ENCODE results near the gene ACOT7. TPM values are rescaled to one million over a fixed set of nuclear protein-coding genes. Genes with fewer than 3 reads are reported as not detected.
"Not testable (repeated sequence)": the region's sequence is repeated elsewhere in the genome, so short reads cannot be mapped to it uniquely, and the experiment has no call there.

Gene ACOT7
- total RNA-seq, 1 experiment from 2014 or later = 76.3 TPM

DNA sequence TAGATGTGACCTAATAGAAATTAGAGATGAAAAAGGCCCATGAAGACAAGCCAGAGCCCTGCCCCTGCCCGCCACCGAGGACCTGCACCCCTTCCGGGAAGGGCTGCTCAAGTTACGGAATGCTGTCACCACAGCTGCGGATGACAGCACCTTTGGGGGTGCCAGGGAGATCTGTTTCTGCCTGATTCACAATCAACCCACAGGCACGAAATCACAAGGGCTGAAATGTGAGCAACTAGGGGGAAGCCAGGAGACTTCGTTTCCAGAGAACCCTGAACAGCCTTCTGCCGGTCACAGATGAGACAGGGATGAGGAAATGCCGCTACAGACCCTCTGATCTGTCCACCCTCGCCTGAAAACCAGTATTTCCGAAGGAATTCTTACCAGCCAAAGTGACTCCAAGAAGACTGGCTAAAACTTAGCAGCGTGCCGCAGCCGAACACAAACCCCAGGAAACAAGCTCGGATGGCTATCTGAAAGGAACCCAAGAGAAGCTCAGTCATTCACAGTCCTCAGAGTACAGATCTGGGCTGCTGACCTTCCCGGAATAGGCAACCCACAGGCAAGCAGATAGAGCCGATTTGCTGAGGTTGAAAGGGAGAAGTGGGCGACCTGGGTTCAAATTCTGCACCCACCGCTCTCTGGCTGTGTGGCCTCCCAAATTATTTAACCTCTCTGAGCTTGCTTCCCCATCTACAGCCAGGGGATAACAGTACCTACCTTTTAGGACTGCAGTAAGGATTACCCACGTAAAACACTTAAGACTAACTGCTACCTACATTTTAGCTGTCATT, 158.9 kb downstream of the ACOT7 start:
- H3K4me3 ChIP-seq (ENCODE audit: insufficient read depth, low read depth, low read length) = peak overlapping the region; percentile 87
- H3K27me3 ChIP-seq (ENCODE audit: control insufficient read depth, insufficient read depth, low read length) = no peaks in the 10 kb centered on the region
- no peak for DNase-seq
- H3K36me3 ChIP-seq (replicated peaks; ENCODE audit: control insufficient read depth, insufficient read depth, low read length) = peaks cover 17% of the 10 kb centered on the region

DNA sequence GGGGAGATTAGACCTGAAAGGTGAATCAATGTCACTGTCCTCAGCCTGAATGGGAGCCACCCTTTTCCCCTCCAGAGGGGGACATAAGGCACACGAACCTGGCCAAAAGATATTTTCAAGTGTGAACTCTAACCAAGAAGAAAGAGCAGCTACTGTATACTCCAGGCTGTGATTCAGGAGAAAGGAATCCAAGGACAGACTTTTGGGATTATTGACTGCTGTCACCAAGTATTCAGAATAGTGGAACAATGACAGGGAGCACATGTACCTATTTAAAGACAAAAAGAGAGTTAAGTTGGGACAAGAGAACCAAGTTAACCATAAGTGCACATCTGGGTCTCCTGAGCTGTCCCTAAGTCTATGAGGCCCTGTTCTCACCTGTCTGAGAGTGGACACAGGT, 160.2 kb downstream of the ACOT7 start:
- peaks cover 19% of the 10 kb centered on the region for H3K36me3 ChIP-seq (replicated peaks; ENCODE audit: control insufficient read depth, insufficient read depth, low read length)
- H3K27me3 ChIP-seq (ENCODE audit: control insufficient read depth, insufficient read depth, low read length) = no peaks in the 10 kb centered on the region
- H3K4me3 ChIP-seq (ENCODE audit: insufficient read depth, low read depth, low read length) = no peak overlapping the region
- no peak for DNase-seq

DNA sequence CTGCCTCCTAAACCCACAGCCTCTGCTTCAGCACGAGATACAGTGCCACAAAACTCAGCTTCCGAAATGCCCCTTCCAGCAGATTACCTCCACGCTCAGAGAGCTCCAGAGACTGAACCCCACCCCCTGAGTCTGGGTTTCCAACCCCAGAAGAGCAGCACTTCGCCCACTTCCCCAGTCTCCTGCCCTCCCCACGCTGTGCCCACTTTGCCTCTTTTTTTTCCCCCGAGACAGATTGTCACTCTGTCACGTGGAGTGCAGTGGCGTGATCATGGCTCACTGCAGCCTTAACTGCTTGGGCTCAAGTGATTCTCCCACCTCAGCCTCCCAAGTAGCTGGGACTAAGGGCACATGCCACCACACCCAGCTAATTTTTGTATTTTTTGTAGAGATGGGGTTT, 167.9 kb downstream of the ACOT7 start:
- no peak overlapping the region for H3K4me3 ChIP-seq (ENCODE audit: insufficient read depth, low read depth, low read length)
- peaks cover 25% of the 10 kb centered on the region for H3K36me3 ChIP-seq (replicated peaks; ENCODE audit: control insufficient read depth, insufficient read depth, low read length)
- DNase-seq = no peak
- H3K27me3 ChIP-seq (ENCODE audit: control insufficient read depth, insufficient read depth, low read length) = no peaks in the 10 kb centered on the region

DNA sequence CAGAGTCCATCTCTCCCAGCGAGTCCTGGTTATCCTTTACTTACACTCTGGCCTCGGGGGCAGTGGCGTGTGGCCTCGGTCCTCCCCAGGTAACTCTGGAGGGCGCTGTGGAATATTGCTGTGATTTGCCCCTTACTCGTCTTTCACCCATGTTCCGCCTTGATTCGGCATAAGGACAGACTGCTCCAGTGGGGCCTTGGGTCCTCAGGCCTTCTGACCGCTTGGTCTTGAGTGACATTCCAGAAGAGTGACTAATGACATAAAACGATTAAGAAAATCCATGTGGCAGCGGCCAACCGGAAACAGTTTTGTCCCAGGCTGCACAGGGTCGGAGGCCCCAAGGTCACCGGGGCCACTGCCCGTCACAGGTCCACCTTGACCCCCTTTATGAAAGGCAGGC, 168.8 kb downstream of the ACOT7 start:
- peaks cover 24% of the 10 kb centered on the region for H3K36me3 ChIP-seq (replicated peaks; ENCODE audit: control insufficient read depth, insufficient read depth, low read length)
- no peak for DNase-seq
- no peaks in the 10 kb centered on the region for H3K27me3 ChIP-seq (ENCODE audit: control insufficient read depth, insufficient read depth, low read length)
- no peak overlapping the region for H3K4me3 ChIP-seq (ENCODE audit: insufficient read depth, low read depth, low read length)

DNA sequence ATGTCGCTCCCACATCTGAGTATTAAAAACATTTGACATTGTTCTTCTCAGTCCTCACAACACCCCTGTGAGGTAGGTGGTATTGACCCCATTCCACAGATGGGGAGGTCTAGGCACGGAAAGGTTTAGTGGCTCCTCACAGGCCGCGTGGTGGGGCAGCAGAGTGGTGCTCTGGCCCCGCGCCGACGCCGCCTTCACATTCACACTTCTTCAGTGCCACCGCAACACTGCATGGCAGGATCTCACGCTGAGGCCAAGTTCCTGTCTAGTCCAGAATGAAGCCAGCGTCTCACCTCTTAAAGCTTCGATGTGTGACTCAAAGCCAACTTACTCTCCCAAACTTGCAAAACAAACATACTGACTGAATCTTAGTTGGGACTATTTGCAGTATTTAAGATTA, 169.9 kb downstream of the ACOT7 start:
- Histone ChIP-seq H3K36me3 (replicated peaks; ENCODE audit: control insufficient read depth, insufficient read depth, low read length) (peaks cover 22% of the 10 kb centered on the region), H3K4me3 (ENCODE audit: insufficient read depth, low read depth, low read length) (no peak overlapping the region), H3K27me3 (ENCODE audit: control insufficient read depth, insufficient read depth, low read length) (no peaks in the 10 kb centered on the region)
- no peak for DNase-seq

DNA sequence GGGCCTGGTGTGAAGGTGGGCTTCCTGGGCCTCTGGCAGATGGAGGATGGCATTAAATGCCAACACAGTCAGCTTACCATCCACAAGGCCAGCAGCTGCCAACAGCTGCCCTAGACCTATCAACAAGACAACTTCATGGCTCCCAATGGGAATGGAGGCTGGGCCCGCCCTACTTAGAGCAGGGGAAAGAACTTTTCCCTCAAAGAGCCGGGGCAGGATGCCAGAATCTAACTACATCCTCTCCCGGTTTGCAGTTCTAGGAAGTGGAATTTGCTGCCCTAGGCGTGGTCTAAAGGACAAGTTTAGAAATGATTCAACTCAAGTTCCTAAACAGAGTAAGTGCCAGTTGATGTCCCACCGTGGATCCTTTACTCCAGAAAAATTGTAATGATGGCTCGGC, 170.9 kb downstream of the ACOT7 start:
- DNase-seq = no peak
- Histone ChIP-seq H3K27me3 (ENCODE audit: control insufficient read depth, insufficient read depth, low read length) (no peaks in the 10 kb centered on the region), H3K4me3 (ENCODE audit: insufficient read depth, low read depth, low read length) (no peak overlapping the region), H3K36me3 (replicated peaks; ENCODE audit: control insufficient read depth, insufficient read depth, low read length) (peaks cover 19% of the 10 kb centered on the region)

DNA sequence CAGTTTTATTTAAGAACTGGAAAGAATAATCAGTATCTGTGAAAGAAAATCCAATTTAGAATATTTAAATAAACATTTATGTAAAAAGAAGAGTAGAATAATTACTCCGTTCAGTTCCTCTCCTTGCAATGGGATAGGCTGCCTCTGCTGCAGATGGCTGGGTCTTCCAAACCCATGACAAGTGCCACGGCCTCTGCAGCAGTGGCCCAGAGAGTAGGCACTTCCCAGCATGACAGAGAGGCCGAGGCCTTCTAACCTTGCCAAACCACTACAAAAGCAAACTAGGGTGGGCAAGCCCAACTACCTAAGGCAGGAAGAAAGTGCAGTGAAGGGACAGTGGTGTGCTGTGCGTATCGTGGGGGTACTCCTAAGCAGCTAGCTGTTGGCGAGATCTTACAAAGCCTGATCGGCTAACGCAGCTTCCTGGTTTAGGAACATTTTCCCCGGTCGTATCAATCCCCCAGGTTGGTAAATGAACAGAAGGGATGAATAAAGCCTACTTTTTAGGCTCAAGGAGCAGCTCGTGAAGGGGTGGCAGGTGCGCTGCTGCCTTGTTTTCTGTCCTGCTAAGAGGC, 172.3 kb downstream of the ACOT7 start:
- DNase-seq = no peak
- peaks cover 14% of the 10 kb centered on the region for H3K36me3 ChIP-seq (replicated peaks; ENCODE audit: control insufficient read depth, insufficient read depth, low read length)
- H3K27me3 ChIP-seq (ENCODE audit: control insufficient read depth, insufficient read depth, low read length) = no peaks in the 10 kb centered on the region
- no peak overlapping the region for H3K4me3 ChIP-seq (ENCODE audit: insufficient read depth, low read depth, low read length)

DNA sequence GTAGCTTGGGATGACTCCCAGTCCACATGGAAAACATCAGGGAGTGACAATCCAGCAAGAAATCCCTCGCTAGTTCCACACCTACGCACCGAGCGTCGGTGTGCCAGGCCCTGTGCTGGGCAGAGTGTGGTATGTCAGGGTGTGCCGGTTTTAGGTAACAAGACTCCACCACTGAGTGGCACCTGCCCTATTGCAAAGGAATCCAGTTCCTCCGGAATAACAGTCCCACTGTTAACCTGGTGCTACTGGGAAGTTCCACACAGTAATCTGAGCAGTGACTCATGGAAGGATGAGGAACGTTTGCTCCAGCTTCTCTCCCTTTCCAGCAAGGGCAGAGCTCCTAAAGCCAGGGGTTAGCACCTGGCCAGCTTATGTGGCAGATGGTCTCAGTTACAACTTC, 173.3 kb downstream of the ACOT7 start:
- Histone ChIP-seq H3K36me3 (replicated peaks; ENCODE audit: control insufficient read depth, insufficient read depth, low read length) (peaks cover 8% of the 10 kb centered on the region), H3K4me3 (ENCODE audit: insufficient read depth, low read depth, low read length) (no peak overlapping the region), H3K27me3 (ENCODE audit: control insufficient read depth, insufficient read depth, low read length) (no peaks in the 10 kb centered on the region)
- no peak for DNase-seq

DNA sequence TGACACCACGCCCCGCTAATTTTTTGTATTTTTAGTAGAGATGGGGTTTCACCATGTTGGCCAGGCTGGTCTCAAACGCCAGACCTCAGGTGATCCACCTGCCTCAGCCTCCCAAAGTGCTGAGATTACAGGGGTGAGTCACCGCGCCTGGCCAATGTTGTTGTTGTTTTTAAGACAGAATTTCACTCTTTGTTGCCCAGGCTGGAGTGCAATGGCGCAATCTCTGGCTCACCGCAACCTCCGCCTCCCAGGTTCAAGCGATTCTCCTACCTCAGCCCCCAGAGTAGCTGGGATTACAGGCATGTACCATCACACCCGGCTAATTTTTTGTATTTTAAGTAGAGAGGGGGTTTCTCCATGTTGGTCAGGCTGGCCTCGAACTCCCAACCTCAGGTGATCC, 173.9 kb downstream of the ACOT7 start:
- DNase-seq; H3K36me3 ChIP-seq (replicated peaks; ENCODE audit: control insufficient read depth, insufficient read depth, low read length); H3K4me3 ChIP-seq (ENCODE audit: insufficient read depth, low read depth, low read length); H3K27me3 ChIP-seq (ENCODE audit: control insufficient read depth, insufficient read depth, low read length): not testable (repeated sequence)

DNA sequence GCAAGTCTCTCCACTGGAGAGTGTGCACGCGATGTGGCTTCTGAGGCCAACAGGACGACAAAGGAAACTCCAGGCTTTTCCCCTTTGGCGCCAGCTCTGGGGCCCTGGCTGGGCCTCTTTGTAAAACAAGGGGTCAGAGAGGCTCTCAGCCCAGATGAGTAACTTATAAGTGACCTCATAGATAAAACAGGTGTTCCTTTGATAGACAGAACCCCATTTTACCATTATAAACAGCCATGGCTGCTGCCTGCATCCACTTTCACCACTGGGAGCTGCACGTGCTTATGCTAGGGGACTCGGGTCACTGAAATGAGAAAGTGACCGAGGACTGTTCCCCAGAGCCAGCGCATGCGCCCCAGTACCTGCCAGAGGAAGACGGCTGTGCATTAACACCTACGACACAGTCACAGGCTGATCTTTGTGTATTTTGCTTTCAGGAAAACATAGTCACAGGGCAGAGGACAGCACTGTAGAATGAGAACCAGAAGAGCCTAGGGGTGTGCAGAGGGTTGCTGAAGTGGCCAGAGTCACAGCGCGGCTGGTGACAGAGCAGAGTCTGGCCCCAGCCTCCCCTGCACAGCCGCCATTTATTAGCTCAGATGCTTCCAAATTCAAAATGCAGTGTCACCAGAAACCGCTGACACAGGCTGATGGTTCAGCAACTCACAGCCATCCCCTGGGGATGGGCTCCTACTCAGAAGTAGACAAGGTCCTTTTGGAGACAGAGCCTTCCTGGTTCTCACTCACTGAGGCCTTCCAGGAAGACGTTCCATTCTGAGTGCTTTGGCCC, 175.0 kb downstream of the ACOT7 start:
- no peak for DNase-seq
- H3K4me3 ChIP-seq (ENCODE audit: insufficient read depth, low read depth, low read length) = no peak overlapping the region
- H3K36me3 ChIP-seq (replicated peaks; ENCODE audit: control insufficient read depth, insufficient read depth, low read length) = no peaks in the 10 kb centered on the region; the same call in 1 of the 2 replicates
- no peaks in the 10 kb centered on the region for H3K27me3 ChIP-seq (ENCODE audit: control insufficient read depth, insufficient read depth, low read length)

Other genes starting within 250 kb of the ACOT7 start
- 0.78 and 0.83 TPM in 2 replicates for gene CHD5, start 213.4 kb downstream of the ACOT7 start, total RNA-seq (2014; rRNA removed; shearing (Covaris generic))
- 237 and 308 TPM in 2 replicates for gene RPL22, start 194.2 kb downstream of the ACOT7 start, total RNA-seq (2014; rRNA removed; shearing (Covaris generic))
- 6.8 and 25.3 TPM in 2 replicates for gene RNF207, start 187.6 kb downstream of the ACOT7 start, total RNA-seq (2014; rRNA removed; shearing (Covaris generic))
- gene ICMT, start 157.8 kb downstream of the ACOT7 start, total RNA-seq (2014; rRNA removed; shearing (Covaris generic)) = 195 and 196 TPM in 2 replicates
- 28.2 and 38.8 TPM in 2 replicates for gene HES3, start 149.6 kb downstream of the ACOT7 start, total RNA-seq (2014; rRNA removed; shearing (Covaris generic))
- gene GPR153, start 132.7 kb downstream of the ACOT7 start, total RNA-seq (2014; rRNA removed; shearing (Covaris generic)) = 15.6 and 25.2 TPM in 2 replicates
- 0.04 and 0.62 TPM in 2 replicates for gene HES2, start 26.2 kb upstream of the ACOT7 start, total RNA-seq (2014; rRNA removed; shearing (Covaris generic))
- gene ESPN, start 31.0 kb upstream of the ACOT7 start, total RNA-seq (2014; rRNA removed; shearing (Covaris generic)) = 8.7 and 9.3 TPM in 2 replicates
- 5.4 and 15.7 TPM in 2 replicates for gene TNFRSF25, start 72.4 kb upstream of the ACOT7 start, total RNA-seq (2014; rRNA removed; shearing (Covaris generic))
- gene PLEKHG5, start 97.9 kb upstream of the ACOT7 start, total RNA-seq (2014; rRNA removed; shearing (Covaris generic)) = 17.2 and 27.4 TPM in 2 replicates
- 32.7 and 37.2 TPM in 2 replicates for gene NOL9, start 160.7 kb upstream of the ACOT7 start, total RNA-seq (2014; rRNA removed; shearing (Covaris generic))
- 0.10 and 0.15 TPM in 2 replicates for gene TAS1R1, start 161.5 kb upstream of the ACOT7 start, total RNA-seq (2014; rRNA removed; shearing (Covaris generic))
- gene ZBTB48, start 186.2 kb upstream of the ACOT7 start, total RNA-seq (2014; rRNA removed; shearing (Covaris generic)) = 40.3 and 40.4 TPM in 2 replicates
- 35.0 and 41.1 TPM in 2 replicates for gene KLHL21, start 209.1 kb upstream of the ACOT7 start, total RNA-seq (2014; rRNA removed; shearing (Covaris generic))
- gene PHF13, start 220.0 kb upstream of the ACOT7 start, total RNA-seq (2014; rRNA removed; shearing (Covaris generic)) = 36.6 and 44.5 TPM in 2 replicates
- gene THAP3, start 231.1 kb upstream of the ACOT7 start, total RNA-seq (2014; rRNA removed; shearing (Covaris generic)) = 47.7 and 62.9 TPM in 2 replicates

Data from H7 (cell line).